Measurements from ENCODE around the gene USP6.
A peak's percentile ranks its signal among the peaks of the same experiment; 100 is the strongest.
"Not testable (repeated sequence)": the region's sequence is repeated elsewhere in the genome, so short reads cannot be mapped to it uniquely, and the experiment has no call there.

Gene USP6

DNA sequence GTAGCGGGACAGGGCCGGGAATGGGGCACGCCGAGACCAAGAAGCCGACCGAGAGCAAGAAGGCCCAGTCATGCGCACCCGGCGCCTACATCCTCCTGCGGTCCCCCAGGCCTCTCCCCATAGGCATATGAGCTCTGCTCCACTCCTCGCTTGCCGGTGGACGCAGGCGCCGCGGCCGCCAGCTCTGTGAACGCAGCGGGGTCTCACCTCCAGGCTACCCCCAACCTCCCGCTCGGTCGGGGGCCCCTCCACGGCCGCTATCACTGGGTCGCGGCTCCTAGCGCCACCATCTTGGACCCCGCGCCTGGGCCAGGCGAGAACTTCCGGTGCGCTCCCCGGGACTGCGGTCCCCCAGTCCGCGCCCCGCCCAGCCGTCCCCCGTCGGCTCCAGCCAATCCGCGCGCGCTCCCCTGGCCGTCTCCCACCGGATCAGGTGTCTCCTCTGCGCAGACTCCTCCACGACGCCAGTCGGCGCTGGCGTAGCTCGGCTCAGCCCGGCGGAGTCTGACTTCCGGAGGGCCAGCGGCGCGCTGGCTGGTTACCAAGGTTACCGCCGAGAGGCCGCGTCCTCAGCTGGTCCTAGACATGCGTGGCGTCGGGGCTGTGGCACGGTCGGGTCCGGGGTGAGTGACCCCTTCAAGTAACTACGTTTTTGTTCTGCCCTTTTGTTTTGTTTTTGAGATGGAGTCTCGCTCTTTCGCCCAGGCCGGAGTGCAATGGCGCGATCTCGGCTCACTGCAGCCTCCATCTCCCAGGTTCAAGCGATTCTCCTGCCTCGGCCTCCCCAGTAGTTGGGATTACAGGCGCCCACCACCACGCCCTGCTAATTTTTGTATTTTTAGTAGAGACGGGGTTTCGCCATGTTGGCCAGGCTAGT lies 75.9 kb downstream of the USP6 start, which contains the start of gene ZNF594:
TSS of gene ZNF594 (minus strand) at position 328 of the 877 bp plus-strand sequence. CDS start 7,612 bp downstream, outside the sequence.
- DNase-seq (ENCODE audit: low read depth in 2 of 2), result peak; percentile 98 to 99

DNA sequence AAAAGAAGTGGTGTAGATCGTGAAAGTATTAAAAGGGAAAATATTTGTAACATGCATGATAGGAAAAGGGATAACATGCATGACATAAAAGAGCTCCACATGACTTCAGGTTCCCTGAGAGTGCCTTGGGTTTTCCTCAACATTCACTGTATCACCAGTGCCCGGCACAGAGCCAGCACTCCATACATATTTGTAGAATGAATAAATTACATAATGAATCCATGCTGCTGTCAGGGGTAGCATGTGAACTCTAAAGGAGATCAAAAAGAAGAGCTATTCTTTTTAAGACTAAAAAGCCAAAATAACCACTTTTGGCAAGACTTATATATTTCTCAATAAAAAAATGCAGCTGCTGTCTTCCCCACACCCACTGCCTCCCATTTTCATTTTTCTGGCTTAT lies 78.5 kb downstream of the USP6 start:
- no peak for DNase-seq (ENCODE audit: low read depth in 2 of 2)

GRCh38 chr17:5198472-5198871 lies 82.6 kb downstream of the USP6 start:
- no peak for DNase-seq (ENCODE audit: low read depth in 2 of 2)

- no peak for DNase-seq (ENCODE audit: low read depth in 2 of 2)
Observed at GRCh38 chr17:5200360-5200759, 84.5 kb downstream of the USP6 start.

- no peak for DNase-seq (ENCODE audit: low read depth in 2 of 2)
Observed at GRCh38 chr17:5201011-5201410, 85.2 kb downstream of the USP6 start.

GRCh38 chr17:5203178-5203907 lies 87.5 kb downstream of the USP6 start:
- no peak for DNase-seq (ENCODE audit: low read depth in 2 of 2)

DNA sequence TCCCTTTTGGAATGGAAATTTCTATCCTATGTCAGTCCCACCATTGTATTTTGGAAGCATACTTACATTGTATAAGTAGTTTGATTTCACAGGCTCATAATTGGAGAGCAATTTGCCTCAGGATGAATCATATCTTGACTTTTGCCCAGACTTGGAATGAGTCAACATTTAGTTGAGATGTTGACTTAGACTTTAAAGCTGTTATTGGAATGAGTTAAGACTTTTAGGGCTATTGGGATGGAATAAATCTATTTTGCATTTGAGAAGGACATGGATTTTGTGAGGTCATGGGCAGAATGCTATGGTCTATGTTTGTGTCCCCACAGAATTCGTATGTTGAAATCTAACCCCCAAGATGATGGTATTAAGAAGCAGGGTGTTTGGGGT lies 88.1 kb downstream of the USP6 start:
- no peak for DNase-seq (ENCODE audit: low read depth in 2 of 2)

DNA sequence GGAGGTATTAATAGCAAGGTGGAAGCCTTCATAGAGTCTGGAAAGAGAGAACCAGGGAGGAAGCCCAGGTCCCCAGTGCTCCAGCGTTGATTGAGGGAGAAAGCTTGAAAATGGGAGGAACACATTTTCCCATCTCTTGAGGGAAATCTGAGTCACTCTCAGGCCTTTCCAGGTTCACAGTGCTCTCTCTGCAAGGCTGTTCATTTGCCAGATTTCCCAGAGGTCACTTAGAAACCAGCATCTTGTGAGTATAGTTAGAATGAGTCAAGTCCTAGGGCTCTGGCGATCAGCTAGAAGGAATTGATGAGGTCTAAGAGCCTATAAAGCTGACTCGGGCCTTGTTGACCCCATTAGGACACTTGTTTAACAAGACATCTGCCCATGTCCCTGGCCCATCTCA lies 93.6 kb downstream of the USP6 start:
- DNase-seq (ENCODE audit: low read depth in 2 of 2), result no peak

- no peak for DNase-seq (ENCODE audit: low read depth in 2 of 2)
Observed at GRCh38 chr17:5210091-5210490, 94.3 kb downstream of the USP6 start.

- no peak for DNase-seq (ENCODE audit: low read depth in 2 of 2)
Observed at GRCh38 chr17:5210614-5211252, 94.9 kb downstream of the USP6 start.

DNA sequence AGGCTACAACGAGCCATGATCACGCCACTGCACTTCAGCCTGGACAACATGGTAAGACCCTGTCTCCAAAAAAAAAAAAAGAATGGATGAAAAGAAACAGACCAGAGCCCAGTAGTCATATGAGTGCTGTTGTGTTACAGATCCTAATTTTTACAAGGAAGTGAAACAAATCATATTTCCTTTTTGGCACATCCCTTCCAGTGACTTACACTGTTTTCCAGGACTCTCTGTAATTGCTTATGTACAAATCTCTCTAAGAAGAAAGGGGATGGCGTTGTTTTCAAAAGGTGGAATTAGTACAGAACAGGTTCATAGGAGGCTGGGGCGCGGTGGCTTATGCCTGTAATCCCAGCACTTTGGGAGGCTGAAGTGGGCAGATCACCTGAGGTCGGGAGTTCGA lies 95.6 kb downstream of the USP6 start:
- no peak for DNase-seq (ENCODE audit: low read depth in 2 of 2)

GRCh38 chr17:5217562-5217961 lies 101.7 kb downstream of the USP6 start:
- not testable (repeated sequence) for DNase-seq (ENCODE audit: low read depth in 2 of 2)

GRCh38 chr17:5219536-5219935 lies 103.7 kb downstream of the USP6 start:
- no peak for DNase-seq (ENCODE audit: low read depth in 2 of 2)

GRCh38 chr17:5220074-5220473 lies 104.2 kb downstream of the USP6 start:
- no peak for DNase-seq (ENCODE audit: low read depth in 2 of 2)

GRCh38 chr17:5221912-5222311 lies 106.1 kb downstream of the USP6 start:
- not testable (repeated sequence) for DNase-seq (ENCODE audit: low read depth in 2 of 2)

All from stimulated activated CD4-positive, alpha-beta T cell treated with anti-CD3 and anti-CD28 coated beads, Interleukin-4, amount 100 ng/mL, for 48 hours (primary cell).